ENCODE results near the gene MED26.

MED26 gene

GRCh38 chr19:16537111-16537510, 90.9 kb downstream of the MED26 start (continued):
- no peak for TF ChIP-seq ZNF488 (tag by site-specific recombination; IDR thresholded peaks at IDR 0.05)
- no peak for TF ChIP-seq GLI4 (tag by site-specific recombination; IDR thresholded peaks at IDR 0.05)
- TF ChIP-seq ZNF157 (tag by site-specific recombination; IDR thresholded peaks at IDR 0.05): no peak

GRCh38 chr19:16536130-16536529, 91.9 kb downstream of the MED26 start:
- ChIA-PET CTCF (no interaction called here), POLR2A (interaction anchor here (0.5 kb wide), 1 partner anchor 35 kb away, joined by 3 read pairs; no protein-coding TSS in a partner anchor)
- Histone ChIP-seq H3K27ac (ENCODE audit: extremely low read depth, low read depth, low read length) (no peak overlapping the region), H3K36me3 (ENCODE audit: control insufficient read depth in 2 of 2, insufficient read depth in 1 of 2, low read length in 2 of 2) (peaks cover 49 to 99% of the 10 kb centered on the region in 2 experiments; a peak in 2 of 3 replicates), H3K4me1 (ENCODE audit: control insufficient read depth, insufficient read depth, low read length) (no peaks in the 10 kb centered on the region; the same call in 1 of the 2 replicates), H3K4me3 (ENCODE audit: low read depth, low read length) (no peak overlapping the region), H3K9me3 (ENCODE audit: control insufficient read depth, insufficient read depth, low read depth, low read length) (no peaks in the 10 kb centered on the region)
- no peak for TF ChIP-seq ZNF670 (tag by site-specific recombination; IDR thresholded peaks at IDR 0.05; ENCODE audit: low read depth)
- TF ChIP-seq ZNF398 (tag by site-specific recombination; IDR thresholded peaks at IDR 0.05): no peak
- TF ChIP-seq ZNF830 (tag by site-specific recombination; IDR thresholded peaks at IDR 0.05; ENCODE audit: low read depth): no peak
- TF ChIP-seq ZNF704 (tag by site-specific recombination; IDR thresholded peaks at IDR 0.05): no peak
- TF ChIP-seq ZNF362 (tag by site-specific recombination; IDR thresholded peaks at IDR 0.05): no peak
- TF ChIP-seq OVOL3 (tag by site-specific recombination; IDR thresholded peaks at IDR 0.05): no peak
- TF ChIP-seq OSR2 (tag by site-specific recombination; IDR thresholded peaks at IDR 0.05): no peak
- no peak for TF ChIP-seq ZNF768 (tag by site-specific recombination; IDR thresholded peaks at IDR 0.05)
- TF ChIP-seq HOXD13 (CRISPR knock-in tag; IDR thresholded peaks at IDR 0.05; ENCODE audit: borderline replicate concordance): no peak
- TF ChIP-seq FEZF1 (tag by site-specific recombination; IDR thresholded peaks at IDR 0.05): no peak
- no peak for TF ChIP-seq ZBTB11 (tag by site-specific recombination; conservative IDR thresholded peaks at IDR 0.05; ENCODE audit: low read depth)
- TF ChIP-seq TCF7L2 (IDR thresholded peaks at IDR 0.05; ENCODE audit: borderline replicate concordance, low read depth, low read length): no peak
- TF ChIP-seq ZNF707 (tag by site-specific recombination; IDR thresholded peaks at IDR 0.05): no peak
- no peak for TF ChIP-seq ZNF223 (tag by site-specific recombination; IDR thresholded peaks at IDR 0.05)
- TF ChIP-seq ZNF138 (tag by site-specific recombination; IDR thresholded peaks at IDR 0.05; ENCODE audit: borderline replicate concordance): no peak
- TF ChIP-seq ZNF692 (tag by site-specific recombination; IDR thresholded peaks at IDR 0.05): no peak
- no peak for TF ChIP-seq KLF10 (tag by site-specific recombination; IDR thresholded peaks at IDR 0.05)
- no peak for TF ChIP-seq MZF1 (tag by site-specific recombination; IDR thresholded peaks at IDR 0.05; ENCODE audit: borderline replicate concordance)
- no peak for TF ChIP-seq BCL11B (tag by site-specific recombination; IDR thresholded peaks at IDR 0.05; ENCODE audit: low read depth)
- no peak for TF ChIP-seq ZNF280D (tag by site-specific recombination; IDR thresholded peaks at IDR 0.05)

All from HEK293 (cell line).